Karpas-422 (cell line): ENCODE results near the gene CDCA7L. TPM values are rescaled to one million over a fixed set of nuclear protein-coding genes. Genes with fewer than 3 reads are reported as not detected.
"Not testable (repeated sequence)": the region's sequence is repeated elsewhere in the genome, so short reads cannot be mapped to it uniquely, and the experiment has no call there.

Source experiments
- DNase-seq: peaks from one replicate; pipeline ENCODE4 v3.0.0-alpha.2; 2015
- H2AFZ ChIP-seq: fragments of 200-600 bp; sonication (generic); 2 replicates; pipeline ENCODE4 v1.6.1; 2014; ENCODE audit warnings: antibody characterized with exemption, low read length, mixed read lengths
- H3K27ac ChIP-seq: fragments of 200-600 bp; sonication (generic); 2 replicates; pipeline ENCODE4 v1.5.1; 2014; ENCODE audit warnings: mild to moderate bottlenecking, low read length, moderate library complexity
- H3K27me3 ChIP-seq: fragments of 200-600 bp; sonication (generic); 2 replicates; pipeline ENCODE4 v1.6.1; 2014; ENCODE audit warnings: low read length, mixed read lengths
- H3K36me3 ChIP-seq: fragments of 200-600 bp; sonication (generic); 2 replicates; pipeline ENCODE4 v1.6.1; 2014; ENCODE audit warnings: low read length, mixed read lengths; ENCODE audit not compliant: insufficient read depth
- H3K4me1 ChIP-seq: fragments of 200-600 bp; sonication (generic); 2 replicates; pipeline ENCODE4 v1.6.1; 2014; ENCODE audit warnings: mild to moderate bottlenecking, low read length, mixed read lengths
- H3K4me2 ChIP-seq: fragments of 200-600 bp; sonication (generic); 2 replicates; pipeline ENCODE4 v1.6.1; 2014; ENCODE audit warnings: low read length, low read depth, mild to moderate bottlenecking; ENCODE audit not compliant: poor library complexity, severe bottlenecking
- H3K4me3 ChIP-seq: fragments of 200-600 bp; sonication (generic); 2 replicates; pipeline ENCODE4 v1.5.1; 2014; ENCODE audit warnings: mild to moderate bottlenecking, antibody characterized with exemption, low read length, mixed read lengths
- H3K79me2 ChIP-seq: fragments of 200-600 bp; sonication (generic); 2 replicates; pipeline ENCODE4 v1.6.1; 2014; ENCODE audit warnings: mild to moderate bottlenecking, low read length, mixed read lengths
- H3K9ac ChIP-seq: fragments of 200-600 bp; sonication (generic); 2 replicates; pipeline ENCODE4 v1.6.0; 2014; ENCODE audit warnings: low read length
- H3K9me2 ChIP-seq: fragments of 200-600 bp; sonication (generic), shearing (Covaris generic); replicated peaks from 2 replicates; pipeline ENCODE4 v1.6.0; 2014; ENCODE audit warnings: mild to moderate bottlenecking, low read length, moderate library complexity; ENCODE audit not compliant: insufficient read depth
- H3K9me3 ChIP-seq: fragments of 300-700, 200-600 bp; sonication (generic); 2 replicates; pipeline ENCODE4 v1.6.1; 2014; ENCODE audit warnings: low read length, mixed read lengths
- H4K20me1 ChIP-seq: fragments of 200-600 bp; sonication (generic); 2 replicates; pipeline ENCODE4 v1.6.1; 2014; ENCODE audit warnings: mild to moderate bottlenecking, antibody characterized with exemption, low read length, low read depth; ENCODE audit not compliant: insufficient read depth
- total RNA-seq: library from RNA; depleted of rRNA; stranded (reverse); fragments of >200 nt; shearing (Covaris generic); gene quantifications from 2 replicates; pipeline ENCODE4 v1.2.3, GENCODE V29; 2014; ENCODE audit warnings: low replicate concordance

The CDCA7L gene
- total RNA-seq, 1 experiment from 2014 or later, result 278 TPM

DNA sequence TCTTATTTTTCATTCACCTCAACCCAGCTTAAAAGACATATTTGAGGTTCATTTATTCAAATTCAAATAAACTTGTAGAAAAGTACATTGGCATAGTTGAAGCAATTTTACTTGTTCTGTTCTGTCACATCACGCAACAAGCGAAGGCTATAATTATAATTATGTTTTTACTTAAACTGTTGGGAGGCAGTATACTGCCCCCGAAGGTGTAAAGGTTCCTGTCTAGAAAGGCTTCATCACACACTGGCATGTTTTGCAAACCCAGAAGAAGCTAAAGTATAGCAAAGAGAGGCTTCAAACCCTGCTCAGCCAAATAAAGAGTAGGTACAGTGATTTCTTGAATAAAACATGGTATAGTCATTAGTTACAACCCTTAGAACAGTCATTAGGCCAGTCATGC lies 62.6 kb downstream of the CDCA7L start:
- Histone ChIP-seq H4K20me1 (no peaks in the 10 kb centered on the region), H3K9me3 (no peaks in the 10 kb centered on the region), H3K79me2 (no peaks in the 10 kb centered on the region), H3K36me3 (peaks cover 21% of the 10 kb centered on the region), H3K27me3 (no peaks in the 10 kb centered on the region), H3K9ac (no peak overlapping the region), H3K4me1 (no peaks in the 10 kb centered on the region), H2AFZ (no peak overlapping the region), H3K4me2 (no peak overlapping the region), H3K27ac (no peak overlapping the region), H3K4me3 (no peak overlapping the region), H3K9me2 (no peaks in the 10 kb centered on the region)
- DNase-seq, result no peak

- Histone ChIP-seq H3K4me1 (peaks cover 23% of the 10 kb centered on the region), H3K79me2 (no peaks in the 10 kb centered on the region), H3K36me3 (peaks cover 4% of the 10 kb centered on the region; the same call in 1 of the 2 replicates), H3K27ac (no peak overlapping the region), H3K27me3 (no peaks in the 10 kb centered on the region), H3K9ac (no peak overlapping the region), H3K9me3 (no peaks in the 10 kb centered on the region), H3K4me3 (no peak overlapping the region), H2AFZ (no peak overlapping the region), H4K20me1 (no peaks in the 10 kb centered on the region), H3K4me2 (no peak overlapping the region), H3K9me2 (no peaks in the 10 kb centered on the region)
- DNase-seq, result no peak
These were observed 75.8 kb downstream of the CDCA7L start for GRCh38 chr7:21869785-21870402.

DNA sequence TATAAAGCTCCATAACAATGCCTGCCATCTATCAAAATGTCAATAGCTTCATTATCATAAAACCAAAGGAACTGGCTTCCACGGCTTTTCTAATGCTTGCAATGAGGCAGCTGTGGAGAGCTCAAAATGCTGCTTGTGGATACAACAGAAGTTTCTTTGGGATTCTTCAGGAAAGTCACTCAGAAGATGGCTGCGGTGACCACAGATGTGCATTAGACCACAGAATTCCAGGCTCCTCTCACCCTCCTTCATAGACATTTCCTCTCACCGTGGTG lies 77.2 kb downstream of the CDCA7L start:
- Histone ChIP-seq H2AFZ (no peak overlapping the region), H3K4me3 (no peak overlapping the region), H3K9ac (no peak overlapping the region), H3K27ac (no peak overlapping the region), H3K79me2 (no peaks in the 10 kb centered on the region), H3K4me2 (no peak overlapping the region), H3K27me3 (no peaks in the 10 kb centered on the region), H3K9me2 (no peaks in the 10 kb centered on the region), H3K4me1 (peaks cover 23% of the 10 kb centered on the region), H4K20me1 (no peaks in the 10 kb centered on the region), H3K9me3 (no peaks in the 10 kb centered on the region), H3K36me3 (0 out of 2 replicates have a peak, but pooled peaks cover 4% of the 10 kb centered on the region)
- DNase-seq, result no peak

GRCh38 chr7:21867816-21868575 lies 77.7 kb downstream of the CDCA7L start:
- Histone ChIP-seq H3K4me3 (no peak overlapping the region), H2AFZ (no peak overlapping the region), H3K27me3 (no peaks in the 10 kb centered on the region), H3K4me2 (peak overlapping the region; percentile 38), H3K4me1 (peaks cover 23% of the 10 kb centered on the region), H3K9me2 (no peaks in the 10 kb centered on the region), H3K27ac (no peak overlapping the region), H4K20me1 (no peaks in the 10 kb centered on the region), H3K79me2 (no peaks in the 10 kb centered on the region), H3K36me3 (0 out of 2 replicates have a peak, but pooled peaks cover 4% of the 10 kb centered on the region), H3K9ac (no peak overlapping the region), H3K9me3 (no peaks in the 10 kb centered on the region)
- no peak for DNase-seq

DNA sequence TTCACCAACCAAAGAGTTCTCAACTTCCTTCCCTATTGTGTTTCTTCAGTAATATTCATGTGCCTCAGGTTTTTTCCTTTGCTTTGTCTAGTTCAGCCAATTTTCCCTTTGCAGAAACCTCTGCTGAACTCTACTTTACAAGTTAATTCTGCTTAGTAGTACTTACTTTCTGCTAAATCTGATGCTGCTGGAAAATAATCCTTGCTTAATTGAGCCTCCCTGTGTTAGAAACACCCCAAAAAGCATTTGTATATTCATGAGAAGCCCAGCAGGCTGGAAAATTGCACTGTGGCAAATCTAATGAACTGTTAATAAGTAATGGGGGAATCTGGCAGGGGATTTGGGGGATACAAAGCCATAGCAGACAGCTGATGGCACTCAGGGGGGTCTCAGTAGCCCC lies 78.5 kb downstream of the CDCA7L start:
- H3K27ac ChIP-seq, result no peak overlapping the region
- peak; percentile 50 for DNase-seq

DNA sequence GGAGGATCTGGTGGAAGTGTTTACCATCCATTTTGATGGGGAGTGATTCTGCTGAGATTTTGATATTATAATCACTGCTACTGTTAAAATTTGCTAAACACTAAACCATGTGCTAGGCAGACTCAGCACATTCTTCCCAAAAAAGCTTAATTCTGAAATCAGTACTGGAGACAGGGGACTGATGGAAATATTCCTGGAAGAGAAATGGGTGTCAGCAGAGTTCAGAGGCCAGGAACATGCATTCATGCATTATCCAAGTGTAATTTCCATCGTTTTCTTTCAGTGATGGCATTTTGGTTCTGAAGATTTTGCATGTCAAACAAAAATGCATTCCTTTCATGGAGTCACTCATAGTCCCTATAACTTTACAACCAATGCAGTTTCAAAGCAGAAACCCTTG lies 79.0 kb downstream of the CDCA7L start:
- Histone ChIP-seq H3K4me3 (no peak overlapping the region), H3K27me3 (no peaks in the 10 kb centered on the region), H3K4me1 (peaks cover 23% of the 10 kb centered on the region), H3K9ac (no peak overlapping the region), H3K36me3 (no peaks in the 10 kb centered on the region), H2AFZ (no peak overlapping the region), H4K20me1 (no peaks in the 10 kb centered on the region), H3K27ac (no peak overlapping the region), H3K79me2 (no peaks in the 10 kb centered on the region), H3K9me3 (no peaks in the 10 kb centered on the region), H3K9me2 (no peaks in the 10 kb centered on the region), H3K4me2 (peak overlapping the region; percentile 38)
- no peak for DNase-seq

More for the DNA sequence above, 78.5 kb downstream of the CDCA7L start:
- Histone ChIP-seq H3K9me2 (no peaks in the 10 kb centered on the region), H3K4me2 (peak overlapping the region; percentile 38), H3K9ac (no peak overlapping the region), H3K4me3 (no peak overlapping the region), H3K79me2 (no peaks in the 10 kb centered on the region), H3K36me3 (no peaks in the 10 kb centered on the region), H4K20me1 (no peaks in the 10 kb centered on the region), H3K27me3 (no peaks in the 10 kb centered on the region), H3K4me1 (peaks cover 23% of the 10 kb centered on the region), H3K9me3 (no peaks in the 10 kb centered on the region), H2AFZ (no peak overlapping the region)

- not testable (repeated sequence) for H3K27ac ChIP-seq, H3K9me3 ChIP-seq, H3K9ac ChIP-seq, H3K79me2 ChIP-seq, H3K4me3 ChIP-seq, H3K4me2 ChIP-seq, H3K36me3 ChIP-seq, DNase-seq, H2AFZ ChIP-seq, H3K9me2 ChIP-seq, H4K20me1 ChIP-seq, H3K27me3 ChIP-seq
- H3K4me1 ChIP-seq, result peaks cover 23% of the 10 kb centered on the region
These were observed 80.0 kb downstream of the CDCA7L start for GRCh38 chr7:21865631-21866204.

- Histone ChIP-seq H3K4me3 (no peak overlapping the region), H3K4me1 (no peaks in the 10 kb centered on the region), H3K36me3 (no peaks in the 10 kb centered on the region), H3K27me3 (no peaks in the 10 kb centered on the region), H3K27ac (no peak overlapping the region), H3K9ac (no peak overlapping the region), H3K79me2 (no peaks in the 10 kb centered on the region), H3K9me3 (no peaks in the 10 kb centered on the region), H2AFZ (no peak overlapping the region), H3K9me2 (no peaks in the 10 kb centered on the region), H3K4me2 (no peak overlapping the region), H4K20me1 (no peaks in the 10 kb centered on the region)
- no peak for DNase-seq
These were observed 94.1 kb downstream of the CDCA7L start for GRCh38 chr7:21851559-21851967.
